GM23338 (cell line): ENCODE results near the gene PTPRN2. TPM values are rescaled to one million over a fixed set of nuclear protein-coding genes. Genes with fewer than 3 reads are reported as not detected.

Source experiments
- ATAC-seq: fragments of 200-7000 bp; cut with Tn5 transposase; 3 replicates; pipeline ENCODE4 v1.9.1; 2020
- DNase-seq: peaks from one replicate; pipeline ENCODE4 v3.0.0-alpha.2; 2015; ENCODE audit warnings: low spot score
- H2AFZ ChIP-seq: fragments of 200-600 bp; sonication (generic); 2 replicates; pipeline ENCODE4 v1.8.0; 2016; ENCODE audit warnings: antibody characterized with exemption, mild to moderate bottlenecking, moderate library complexity
- H3F3A ChIP-seq: fragments of 200-600 bp; sonication (generic); replicated peaks from 2 replicates; pipeline ENCODE4 v1.8.0; 2017; ENCODE audit warnings: antibody characterized with exemption, mixed run types, low read depth
- H3K27ac ChIP-seq: fragments of 200-600 bp; sonication (generic); 2 replicates; pipeline ENCODE4 v1.6.1; 2016; ENCODE audit warnings: low read depth
- H3K27me3 ChIP-seq: fragments of 200-600 bp; sonication (generic); 2 replicates; pipeline ENCODE4 v1.8.0; 2016; ENCODE audit warnings: mild to moderate bottlenecking, mixed run types, moderate library complexity; ENCODE audit not compliant: insufficient read depth
- H3K36me3 ChIP-seq: fragments of 200-600 bp; sonication (generic); 2 replicates; pipeline ENCODE4 v1.8.0; 2016; ENCODE audit warnings: mild to moderate bottlenecking; ENCODE audit not compliant: insufficient read depth
- H3K4me1 ChIP-seq: fragments of 200-600 bp; sonication (generic); 2 replicates; pipeline ENCODE4 v1.8.0; 2016; ENCODE audit warnings: mild to moderate bottlenecking, moderate library complexity; ENCODE audit not compliant: insufficient read depth
- H3K4me2 ChIP-seq: fragments of 200-600 bp; sonication (generic); 2 replicates; pipeline ENCODE4 v1.7.1; 2017; ENCODE audit warnings: mixed run types
- H3K4me3 ChIP-seq: fragments of 200-600 bp; sonication (generic); 2 replicates; pipeline ENCODE4 v1.6.1; 2016; ENCODE audit warnings: mixed run types
- H3K79me2 ChIP-seq: fragments of 200-600 bp; sonication (generic); replicated peaks from 2 replicates; pipeline ENCODE4 v1.8.0; 2017; ENCODE audit warnings: mild to moderate bottlenecking; ENCODE audit not compliant: insufficient read depth
- H3K9me2 ChIP-seq: fragments of 200-600 bp; sonication (generic); 2 replicates; pipeline ENCODE4 v1.8.0; 2017; ENCODE audit not compliant: insufficient read depth
- H4K20me1 ChIP-seq: fragments of 200-600 bp; sonication (generic); replicated peaks from 2 replicates; pipeline ENCODE4 v1.8.0; 2017; ENCODE audit warnings: mild to moderate bottlenecking; ENCODE audit not compliant: insufficient read depth
- H3K27ac Mint-ChIP-seq: 2 replicates; pipeline ENCODE4 v1.8.0; 2020; ENCODE audit warnings: inconsistent platforms, mild to moderate bottlenecking, moderate library complexity, mixed read lengths
- H3K27me3 Mint-ChIP-seq: 3 replicates; pipeline ENCODE4 v1.8.0; 2022; ENCODE audit warnings: low read depth, mild to moderate bottlenecking, moderate library complexity, mixed read lengths, inconsistent platforms; ENCODE audit not compliant: insufficient read depth, poor library complexity
- H3K36me3 Mint-ChIP-seq: 3 replicates; pipeline ENCODE4 v1.8.0; 2021; ENCODE audit warnings: low read depth, mild to moderate bottlenecking, inconsistent platforms, moderate library complexity, mixed read lengths
- H3K4me1 Mint-ChIP-seq: 3 replicates; pipeline ENCODE4 v1.8.0; 2020; ENCODE audit warnings: mild to moderate bottlenecking, inconsistent platforms, mixed read lengths
- H3K4me3 Mint-ChIP-seq: 3 replicates; pipeline ENCODE4 v1.8.0; 2021; ENCODE audit warnings: moderate library complexity, mild to moderate bottlenecking, inconsistent platforms, mixed read lengths
- H3K9me3 Mint-ChIP-seq: 3 replicates; pipeline ENCODE4 v1.8.0; 2020; ENCODE audit warnings: moderate library complexity, mild to moderate bottlenecking, inconsistent platforms, mixed read lengths
- CREB1 ChIP-seq: fragments of 250-450 bp; sonication (Bioruptor Pico); IDR thresholded peaks from 2 replicates; pipeline ENCODE4 v1.5.0; 2020; ENCODE audit warnings: low read depth, mild to moderate bottlenecking, moderate library complexity
- EZH2 ChIP-seq: fragments of 200-600 bp; sonication (generic); IDR thresholded peaks from one replicate; pipeline ENCODE4 v1.8.0; 2017; ENCODE audit warnings: antibody characterized with exemption, mild to moderate bottlenecking, low read depth; ENCODE audit not compliant: unreplicated experiment
- EZH2phosphoT487 ChIP-seq: fragments of 200-600 bp; sonication (generic); IDR thresholded peaks from one replicate; pipeline ENCODE4 v1.8.1; 2018; ENCODE audit warnings: antibody characterized with exemption; ENCODE audit not compliant: unreplicated experiment
- JUNB ChIP-seq: IDR thresholded peaks from one replicate; pipeline ENCODE4 v1.6.1; 2016; ENCODE audit warnings: antibody characterized with exemption; ENCODE audit not compliant: unreplicated experiment
- NANOG ChIP-seq: IDR thresholded peaks from 2 replicates; pipeline ENCODE4 v1.6.1; 2016; ENCODE audit warnings: antibody characterized with exemption, borderline replicate concordance
- POLR2AphosphoS5 ChIP-seq: IDR thresholded peaks from 2 replicates; pipeline ENCODE4 v1.6.1; 2016; ENCODE audit warnings: antibody characterized with exemption, low read depth
- REST ChIP-seq: IDR thresholded peaks from one replicate; pipeline ENCODE4 v1.6.1; 2018; ENCODE audit warnings: antibody characterized with exemption; ENCODE audit not compliant: unreplicated experiment
- STAT1 ChIP-seq: IDR thresholded peaks from one replicate; pipeline ENCODE4 v1.6.1; 2016; ENCODE audit warnings: antibody characterized with exemption; ENCODE audit not compliant: unreplicated experiment
- ZNF114 ChIP-seq: fragments of 250-450 bp; sonication (Bioruptor Pico); IDR thresholded peaks from 2 replicates; pipeline ENCODE4 v1.5.0; 2020; ENCODE audit warnings: mild to moderate bottlenecking, moderate library complexity
- ZNF331 ChIP-seq: fragments of 250-450 bp; sonication (Bioruptor Pico); IDR thresholded peaks from 2 replicates; pipeline ENCODE4 v1.5.0; 2020; ENCODE audit warnings: low read depth, mild to moderate bottlenecking, moderate library complexity
- ZNF462 ChIP-seq: fragments of 250-450 bp; sonication (Bioruptor Pico); IDR thresholded peaks from 2 replicates; pipeline ENCODE4 v1.5.0; 2020; ENCODE audit warnings: mild to moderate bottlenecking, moderate library complexity
- polyA plus RNA-seq: library from polyadenylated mRNA; unstranded; fragments of >200 nt; fragmentation: Nextera tagmentation; extraction: Ambion mirVana; gene quantifications from 2 replicates; pipeline ENCODE4 v1.2.1, GENCODE V29; 2016
- total RNA-seq: library from RNA; depleted of rRNA; stranded (reverse); fragments of >200 nt; shearing (Covaris generic); gene quantifications from 2 replicates; pipeline ENCODE4 v1.2.3, GENCODE V29; 2014

Gene PTPRN2
- total and polyA plus RNA-seq, 2 experiments from 2014 or later: 0.87 to 4.0 TPM

DNA sequence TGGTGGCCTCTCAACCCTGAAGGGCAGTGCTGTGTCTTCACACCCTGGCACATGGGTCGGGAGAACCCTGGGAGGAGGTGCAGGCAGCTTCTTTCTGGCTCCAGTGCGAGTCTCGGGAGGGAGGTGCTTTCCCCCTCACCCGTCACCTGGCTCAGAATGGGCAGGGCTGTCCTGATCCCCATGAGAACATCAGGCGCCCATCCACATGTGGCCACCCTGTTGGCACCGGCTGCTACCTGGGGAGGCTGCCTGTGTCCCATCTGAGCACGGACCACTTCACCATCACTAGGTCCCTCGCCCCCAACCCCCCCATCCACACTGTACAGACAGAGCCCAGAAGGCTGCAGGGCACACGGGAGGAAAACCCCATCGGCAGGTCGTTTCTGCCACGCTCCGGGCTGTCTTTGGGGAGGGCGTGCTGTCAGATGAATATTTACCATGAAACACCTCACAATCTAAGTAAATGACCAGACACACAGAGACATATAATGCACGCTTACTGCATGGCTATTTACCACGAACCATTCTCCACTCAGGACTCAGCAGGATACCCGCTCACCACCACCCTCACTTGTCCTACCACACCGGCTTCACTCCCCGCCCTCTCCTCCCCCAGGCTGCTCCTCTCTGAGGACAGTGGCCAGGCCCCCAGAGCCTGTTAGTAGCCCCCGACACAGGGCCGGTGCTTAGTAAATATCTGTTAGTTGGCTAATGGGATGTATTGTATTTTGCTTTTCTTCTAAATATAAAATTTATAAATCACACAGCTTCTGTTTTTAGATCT, 968.6 kb downstream of the PTPRN2 start:
- H3K36me3 Mint-ChIP-seq: peaks cover 50% of the 10 kb centered on the region
- H3K4me1 ChIP-seq: no peaks in the 10 kb centered on the region
- no peak overlapping the region for H3K27ac ChIP-seq
- H3K79me2 ChIP-seq: no peaks in the 10 kb centered on the region
- DNase-seq (no peak), ATAC-seq (no peak)
- no peaks in the 10 kb centered on the region for H3K9me2 ChIP-seq
- H3F3A ChIP-seq: no peaks in the 10 kb centered on the region
- peaks cover 22% of the 10 kb centered on the region for H3K27me3 Mint-ChIP-seq
- no peak overlapping the region for H3K27ac Mint-ChIP-seq
- no peak overlapping the region for H2AFZ ChIP-seq
- H3K9me3 Mint-ChIP-seq: peaks cover 92% of the 10 kb centered on the region
- no peak overlapping the region for H3K4me3 Mint-ChIP-seq
- H3K36me3 ChIP-seq: no peaks in the 10 kb centered on the region
- no peak for TF ChIP-seq NANOG
- no peak for TF ChIP-seq ZNF114 (CRISPR knock-in tag)
- no peak for TF ChIP-seq ZNF331 (CRISPR knock-in tag)
- no peaks in the 10 kb centered on the region for H3K27me3 ChIP-seq
- H3K4me1 Mint-ChIP-seq: no peaks in the 10 kb centered on the region; the same call in 2 of the 3 replicates
- no peak overlapping the region for H3K4me2 ChIP-seq
- no peak overlapping the region for H3K4me3 ChIP-seq
- no peaks in the 10 kb centered on the region for H4K20me1 ChIP-seq

GRCh38 chr7:157618091-157618726, 969.4 kb downstream of the PTPRN2 start:
- Histone ChIP-seq H3K4me3 (no peak overlapping the region), H3K27ac (no peak overlapping the region), H2AFZ (no peak overlapping the region), H3K79me2 (no peaks in the 10 kb centered on the region), H3K36me3 (no peaks in the 10 kb centered on the region), H3K9me2 (no peaks in the 10 kb centered on the region), H4K20me1 (no peaks in the 10 kb centered on the region), H3K27me3 (no peaks in the 10 kb centered on the region), H3F3A (no peaks in the 10 kb centered on the region), H3K4me1 (no peaks in the 10 kb centered on the region), H3K4me2 (no peak overlapping the region)
- ATAC-seq (no peak), DNase-seq (no peak)
- peaks cover 88% of the 10 kb centered on the region for H3K9me3 Mint-ChIP-seq
- no peak overlapping the region for H3K27ac Mint-ChIP-seq
- H3K4me3 Mint-ChIP-seq: no peak overlapping the region
- no peaks in the 10 kb centered on the region; the same call in 2 of the 3 replicates for H3K4me1 Mint-ChIP-seq
- peaks cover 43% of the 10 kb centered on the region for H3K36me3 Mint-ChIP-seq
- H3K27me3 Mint-ChIP-seq: peaks cover 22% of the 10 kb centered on the region
- no peak for TF ChIP-seq ZNF462
- TF ChIP-seq NANOG: no peak
- TF ChIP-seq REST: no peak
- no peak for TF ChIP-seq JUNB
- TF ChIP-seq EZH2phosphoT487: no peak
- TF ChIP-seq POLR2AphosphoS5: no peak
- no peak for TF ChIP-seq STAT1
- TF ChIP-seq EZH2: no peak
- no peak for TF ChIP-seq CREB1 (CRISPR knock-in tag)
